Hematopoietic multipotent progenitor cell (in vitro differentiated cells): ENCODE data around the gene GARNL3. TPM values are rescaled to one million over a fixed set of nuclear protein-coding genes. Genes with fewer than 3 reads are reported as not detected.
A peak's percentile ranks its signal among the peaks of the same experiment; 100 is the strongest.

Experiments
- DNase-seq, 3 donors: peaks; one replicate each; pipeline ENCODE4 v3.0.0-alpha.2; 2011 to 2015; ENCODE audit warnings: low read depth in 2 of 3, low spot score in 2 of 3
- total RNA-seq: library from RNA; depleted of rRNA; stranded (reverse); fragments of >200 nt; gene quantifications from one replicate; pipeline ENCODE4 v1.2.3, GENCODE V29; 2012

Gene GARNL3
- total RNA-seq, 1 donor: 1.3 TPM

DNA sequence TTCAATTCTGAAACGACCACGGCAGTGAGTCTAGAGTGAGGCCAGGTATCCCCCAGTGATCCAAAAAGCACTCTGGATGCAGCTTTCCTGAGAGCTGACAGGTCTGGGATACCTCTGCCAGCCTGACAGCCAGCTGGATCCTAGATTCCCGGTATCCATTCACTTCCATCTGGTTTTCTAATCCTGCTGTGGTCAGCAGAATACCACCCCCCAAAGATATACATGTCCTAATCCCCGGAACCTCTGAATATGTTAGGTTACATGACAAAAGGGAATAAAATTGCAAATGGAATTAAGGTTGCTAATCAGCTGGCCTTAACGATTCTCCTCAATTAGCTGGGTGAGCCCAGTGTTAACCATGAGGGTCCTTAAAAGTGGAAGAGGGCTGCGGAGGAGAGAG, 158.2 kb downstream of the GARNL3 start:
- no peak for DNase-seq

DNA sequence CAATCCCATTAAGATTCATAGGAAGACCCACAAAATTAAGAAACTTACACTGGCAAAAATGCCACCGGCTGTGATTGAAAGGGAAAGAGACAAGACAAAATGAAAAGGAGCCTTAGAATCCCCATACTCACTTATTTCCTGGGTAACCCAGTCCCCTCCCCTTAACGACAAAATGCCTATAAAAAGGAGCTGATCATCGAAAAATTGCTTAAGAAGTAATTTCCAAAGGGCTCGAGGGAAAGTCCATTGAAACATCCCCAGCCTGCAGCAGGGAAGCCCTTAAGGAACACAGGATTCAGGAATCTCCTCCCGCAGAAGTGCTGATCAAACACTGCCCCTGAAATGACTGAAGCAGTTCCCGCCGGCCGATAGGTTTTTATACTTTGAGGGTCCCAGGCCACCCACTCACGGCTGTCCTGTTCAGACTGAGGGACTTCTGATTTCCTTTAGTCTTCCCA, 158.9 kb downstream of the GARNL3 start:
- DNase-seq: no peak

DNA sequence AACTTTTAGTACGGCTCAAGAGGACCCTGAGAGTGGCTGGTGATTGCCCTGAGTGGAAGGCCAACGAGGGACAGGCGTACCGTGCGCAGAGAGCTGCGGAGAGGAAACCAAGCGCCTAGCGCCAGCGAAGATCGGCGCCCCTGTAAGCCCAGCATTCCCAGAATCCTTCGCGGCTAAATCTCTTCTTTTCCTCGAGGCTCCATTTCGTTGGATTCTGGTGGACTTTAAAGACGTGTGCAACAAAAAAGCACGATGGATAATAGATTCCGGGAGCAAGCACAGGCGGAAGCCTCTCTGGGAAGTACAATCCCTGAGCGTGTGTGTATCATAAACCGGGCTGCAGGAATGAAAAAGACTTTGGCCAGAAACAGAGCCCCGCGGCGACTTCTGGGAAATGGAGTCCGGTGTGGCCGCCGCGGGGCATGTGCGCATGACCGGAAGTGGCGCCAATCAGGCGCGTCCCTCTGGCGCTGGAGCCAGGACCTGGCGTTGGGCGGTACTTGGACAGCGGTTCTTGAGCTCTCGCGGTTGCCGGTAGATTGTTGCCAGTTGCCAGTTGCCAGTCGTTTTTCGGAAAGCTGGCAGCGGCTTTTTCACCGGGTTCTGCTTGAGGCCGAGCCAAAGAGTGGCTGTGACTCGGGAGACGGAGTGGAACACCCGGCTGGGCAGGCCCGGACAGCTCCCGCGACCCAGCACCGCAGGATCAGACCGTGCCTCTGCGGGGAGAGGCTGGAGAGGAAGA, 159.5 kb downstream of the GARNL3 start, which contains the start of gene ZNF79:
Gene ZNF79, plus strand, starts transcription at position 449 of the 742 bp plus-strand sequence. CDS start 406 bp downstream, outside the sequence.
- DNase-seq: peak; percentile 76 to 94 (median 92)

DNA sequence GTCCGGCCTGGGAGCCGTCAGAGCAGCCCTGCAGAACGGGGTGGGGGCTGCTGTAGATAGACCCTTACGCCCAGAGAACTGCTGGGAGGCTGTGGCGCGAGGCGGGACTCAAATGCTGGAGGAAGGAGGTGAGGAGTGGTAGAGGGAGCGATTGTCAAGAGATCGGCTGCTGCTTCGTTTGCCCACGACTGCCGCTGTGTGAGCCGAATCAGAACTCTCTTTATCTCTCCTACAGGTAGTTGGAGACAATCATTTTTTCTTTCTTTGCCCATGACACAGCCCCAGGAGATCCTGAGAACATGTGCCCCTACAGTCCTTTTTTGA, 160.1 kb downstream of the GARNL3 start:
- peak in 2 of 3 donors; percentile 28 to 38 for DNase-seq

DNA sequence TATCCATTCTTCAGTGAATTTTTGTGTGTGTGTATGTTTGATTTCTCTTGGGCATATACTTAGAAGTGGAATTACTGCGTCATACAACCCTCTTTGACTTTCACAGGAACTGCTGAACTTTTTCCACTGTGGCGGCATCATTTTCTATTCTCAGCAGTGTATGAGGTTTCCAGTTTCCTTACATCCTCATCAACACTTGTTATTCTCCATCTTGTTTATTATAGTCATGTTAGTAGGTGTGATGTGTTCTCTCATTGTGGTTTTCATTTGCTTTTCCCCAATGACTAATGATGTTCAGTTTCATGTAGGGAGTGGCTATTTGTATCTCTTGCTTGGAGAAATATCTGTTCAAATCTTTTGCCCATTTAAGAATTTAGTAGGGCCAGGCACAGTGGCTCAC, 162.2 kb downstream of the GARNL3 start:
- no peak for DNase-seq

DNA sequence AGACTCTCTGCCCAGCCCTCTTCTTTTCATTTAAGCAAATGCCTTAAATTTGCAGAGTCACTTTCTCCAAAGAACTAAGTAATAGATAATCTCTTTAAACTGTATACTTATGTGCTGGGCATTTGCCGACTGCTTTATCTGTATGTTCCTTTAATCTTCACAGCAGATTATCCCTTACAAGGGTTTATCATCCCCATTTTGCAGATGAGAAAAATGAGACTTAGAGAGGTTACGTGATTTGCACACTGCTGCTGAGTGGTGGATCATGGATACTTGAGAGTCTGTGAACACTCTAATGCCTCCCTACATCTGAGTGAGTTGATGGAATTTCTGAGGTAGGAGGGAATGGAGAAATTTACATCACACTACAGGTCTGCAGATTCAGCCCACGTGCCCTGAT, 163.8 kb downstream of the GARNL3 start:
- DNase-seq: no peak

DNA sequence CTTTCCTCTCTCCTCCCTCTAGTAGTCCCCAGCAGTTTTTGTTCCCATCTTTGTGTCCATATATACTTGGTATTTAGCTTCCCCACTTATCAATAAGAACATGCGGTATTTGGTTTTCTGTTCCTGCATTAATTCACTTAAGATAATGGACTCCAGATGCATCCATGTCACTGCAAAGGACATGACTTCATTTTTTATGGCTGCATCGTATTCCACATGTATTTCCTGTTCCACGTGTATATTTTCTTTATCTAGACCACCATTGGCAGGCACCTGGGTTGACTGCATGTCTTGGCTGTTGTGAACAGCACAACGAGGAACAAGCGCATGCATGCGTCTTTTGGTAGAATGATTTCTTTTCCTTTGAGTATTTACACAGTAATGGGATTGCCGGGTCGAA, 165.8 kb downstream of the GARNL3 start:
- no peak for DNase-seq

DNA sequence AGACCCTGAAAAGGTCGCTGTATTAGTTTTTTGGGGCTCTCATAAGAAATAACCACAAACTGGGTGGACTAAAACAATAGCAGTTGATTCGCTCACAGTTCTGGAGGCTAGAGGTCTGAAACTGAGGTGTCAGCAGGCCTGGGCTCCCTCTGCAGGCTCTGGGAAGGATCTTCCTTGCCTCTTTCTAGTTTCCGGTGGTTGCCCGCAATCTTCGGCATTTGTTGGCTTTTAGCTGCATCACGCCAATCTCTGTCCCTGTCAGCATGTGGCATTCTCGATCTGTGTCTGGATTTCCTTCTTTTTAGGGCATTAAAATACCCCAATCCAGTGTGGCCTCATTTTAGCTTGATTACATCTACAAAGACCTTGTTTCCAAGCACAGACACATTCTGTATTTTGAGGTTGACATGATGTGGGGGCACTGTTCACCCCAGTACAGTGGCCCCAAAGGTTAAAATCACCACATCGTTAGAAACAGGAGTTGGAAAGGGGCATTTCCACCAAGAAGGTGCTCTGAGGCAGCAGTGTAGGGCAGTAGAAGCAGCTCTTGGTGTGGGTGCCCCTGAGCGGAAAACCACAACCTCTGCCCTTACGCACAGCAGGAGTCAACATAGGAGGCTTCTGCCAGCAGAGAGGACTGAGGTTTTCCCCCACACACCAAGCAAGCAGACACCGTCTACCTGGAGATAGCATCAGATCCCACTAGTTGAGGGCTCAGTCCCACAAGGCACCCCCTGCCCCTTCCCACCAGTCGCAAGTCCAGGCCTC, 173.1 kb downstream of the GARNL3 start:
- peak in 1 of 3 donors; percentile 15 for DNase-seq

DNA sequence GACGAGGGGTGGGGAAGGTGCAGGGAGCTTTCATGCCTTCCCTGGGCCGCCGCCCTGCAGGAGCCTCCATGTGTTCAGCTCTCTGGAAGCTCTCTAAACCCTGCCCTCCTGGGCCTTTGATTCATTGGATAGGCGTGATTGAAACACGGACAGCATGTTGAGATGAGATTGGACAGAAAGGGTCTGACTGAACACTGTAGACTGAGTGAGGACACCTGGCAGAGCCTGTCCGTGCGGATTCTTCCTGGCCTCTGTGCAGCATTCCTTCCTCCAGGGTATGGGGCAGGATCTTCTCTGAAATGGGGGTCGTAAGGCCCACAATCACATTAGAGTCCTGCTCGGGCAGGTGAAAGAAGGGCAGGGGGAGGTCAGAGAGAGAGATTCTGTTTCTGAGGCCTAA, 173.8 kb downstream of the GARNL3 start:
- no peak for DNase-seq

Other genes with a start within 250 kb of the GARNL3 start
- gene ANGPTL2, start 142.1 kb upstream of the GARNL3 start, total RNA-seq: under 0.01 TPM
- 14.5 TPM for gene SLC2A8, start 132.4 kb downstream of the GARNL3 start, total RNA-seq
- 7.8 TPM for gene ZNF79, start 159.6 kb downstream of the GARNL3 start, total RNA-seq
- gene RPL12, start 186.6 kb downstream of the GARNL3 start, total RNA-seq: 3,064 TPM
- 14.0 TPM for gene LRSAM1, start 186.7 kb downstream of the GARNL3 start, total RNA-seq